ENCODE data around the gene CLIC6.

- TF ChIP-seq RAD21 (conservative IDR thresholded peaks at IDR 0.05 in 1 of 2, IDR thresholded peaks at IDR 0.05 in 1 of 2) (no peak), JUN (IDR thresholded peaks at IDR 0.05) (no peak), CTCF (IDR thresholded peaks at IDR 0.05) (no peak), ZNF302 (CRISPR knock-in tag; IDR thresholded peaks at IDR 0.05) (no peak), RCOR1 (IDR thresholded peaks at IDR 0.05; ENCODE audit: low read depth, low read length) (no peak), PHF8 (IDR thresholded peaks at IDR 0.05; ENCODE audit: borderline replicate concordance, low read depth) (no peak), ELK1 (IDR thresholded peaks at IDR 0.05; ENCODE audit: low read depth, low read length) (no peak), EP300 (IDR thresholded peaks at IDR 0.05) (no peak), MAX (IDR thresholded peaks at IDR 0.05) (no peak), ZSCAN20 (CRISPR knock-in tag; IDR thresholded peaks at IDR 0.05) (no peak), TFCP2L1 (CRISPR knock-in tag; IDR thresholded peaks at IDR 0.05) (no peak), SMC3 (IDR thresholded peaks at IDR 0.05) (no peak), NR3C1 (IDR thresholded peaks at IDR 0.05) (no peak)
These were observed 80.1 kb downstream of the CLIC6 start for GRCh38 chr21:34748862-34749261.
